ENCODE results near the gene CUZD1. TPM values are rescaled to one million over a fixed set of nuclear protein-coding genes. Genes with fewer than 3 reads are reported as not detected.

Gene CUZD1
- total and polyA plus RNA-seq, 2 experiments from 2014 or later, result 3.1 to 4.1 TPM

GRCh38 chr10:122861711-122862161, 16.1 kb upstream of the CUZD1 start:
- no peak overlapping the region for H3K4me3 ChIP-seq
- H3K9me2 ChIP-seq (ENCODE audit: insufficient read depth), result no peaks in the 10 kb centered on the region
- H3K4me3 Mint-ChIP-seq, result no peak overlapping the region
- H3K27me3 ChIP-seq (ENCODE audit: insufficient read depth), result no peaks in the 10 kb centered on the region
- TF ChIP-seq CREB1 (CRISPR knock-in tag; IDR thresholded peaks at IDR 0.05; ENCODE audit: low read depth), result no peak
- TF ChIP-seq CTCF (conservative IDR thresholded peaks at IDR 0.05; ENCODE audit: low read depth in 2 of 2), result no peak
- TF ChIP-seq POLR2AphosphoS5 (IDR thresholded peaks at IDR 0.05; ENCODE audit: low read depth), result no peak
- TF ChIP-seq ZNF462 (CRISPR knock-in tag; IDR thresholded peaks at IDR 0.05), result no peak
- TF ChIP-seq NANOG (IDR thresholded peaks at IDR 0.05; ENCODE audit: borderline replicate concordance), result no peak
- no peak for TF ChIP-seq ETS1 (IDR thresholded peaks at IDR 0.05)
- H3K27ac ChIP-seq (ENCODE audit: low read depth), result no peak overlapping the region
- H3K4me1 Mint-ChIP-seq, result peaks cover 14% of the 10 kb centered on the region; the same call in 2 of the 3 replicates
- H3K36me3 ChIP-seq (ENCODE audit: insufficient read depth), result peaks cover 5% of the 10 kb centered on the region; the same call in 1 of the 2 replicates
- no peak for ATAC-seq
- H3K4me1 ChIP-seq (ENCODE audit: insufficient read depth), result peaks cover 3% of the 10 kb centered on the region; the same call in 1 of the 2 replicates
- peaks cover 18% of the 10 kb centered on the region for H4K20me1 ChIP-seq (replicated peaks; ENCODE audit: insufficient read depth)
- H3K27me3 Mint-ChIP-seq (ENCODE audit: insufficient read depth, low read depth, poor library complexity), result no peaks in the 10 kb centered on the region
- H2AFZ ChIP-seq, result no peak overlapping the region
- no peak overlapping the region for H3K4me2 ChIP-seq
- H3K79me2 ChIP-seq (replicated peaks; ENCODE audit: insufficient read depth), result peaks cover 89% of the 10 kb centered on the region
- no peak for DNase-seq (ENCODE audit: low spot score)
- peaks cover 14% of the 10 kb centered on the region for H3K9me3 Mint-ChIP-seq
- no peaks in the 10 kb centered on the region for H3F3A ChIP-seq (replicated peaks; ENCODE audit: low read depth)
- no peak overlapping the region; the same call in 1 of the 2 replicates for H3K27ac Mint-ChIP-seq
- peaks cover 19% of the 10 kb centered on the region for H3K36me3 Mint-ChIP-seq (ENCODE audit: low read depth)
